GM19238 (cell line): ENCODE data around the gene ZFP69B.

Experiments used
- DNase-seq: peaks from one replicate; pipeline ENCODE4 v3.0.0; 2011; ENCODE audit warnings: low spot score; ENCODE audit not compliant: insufficient read length

ZFP69B gene

DNA sequence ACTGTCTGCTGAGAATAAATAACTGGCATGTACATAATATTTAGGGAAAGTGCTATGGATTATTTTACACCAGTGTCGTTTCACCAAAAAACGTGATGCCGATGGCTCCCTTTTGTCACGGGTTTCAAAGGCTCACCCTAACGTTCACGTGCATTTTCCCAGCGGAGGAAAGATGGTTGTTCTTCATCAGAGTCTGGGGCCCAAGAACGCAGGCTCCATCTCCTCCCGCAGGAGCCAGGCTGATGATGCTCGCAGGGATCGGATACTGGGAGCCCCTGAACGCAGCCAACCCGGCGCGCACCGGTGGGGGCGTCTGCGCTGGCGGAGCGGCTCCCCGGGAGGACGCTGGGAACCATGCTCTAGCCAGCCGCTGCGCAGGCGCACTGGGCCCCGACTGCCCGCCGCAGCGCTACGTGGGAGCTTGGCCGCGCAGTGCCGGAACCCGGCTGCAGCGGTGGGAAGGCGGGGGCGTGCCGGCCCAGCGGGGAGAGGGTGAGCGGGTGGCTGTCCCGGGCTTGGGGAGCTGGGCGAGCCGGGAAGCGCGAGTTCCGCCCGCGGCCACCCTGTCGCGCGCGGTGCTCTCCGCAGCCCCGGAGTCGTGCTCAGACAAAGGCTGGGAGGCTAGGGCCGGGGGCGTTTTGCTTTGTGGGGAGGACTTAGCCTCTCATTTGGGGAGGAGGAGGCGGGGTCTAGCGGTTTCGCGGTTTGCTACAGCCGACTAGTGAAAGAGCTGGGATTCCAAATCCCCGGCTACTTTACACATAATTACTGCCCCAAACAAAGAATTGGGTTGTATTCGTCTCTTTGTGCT, at the start of gene ZFP69B:
TSS of gene ZFP69B (plus strand) at position 793 of the 811 bp plus-strand sequence. CDS start 486 bp downstream, outside the sequence.
- peak; percentile 92 for DNase-seq

DNA sequence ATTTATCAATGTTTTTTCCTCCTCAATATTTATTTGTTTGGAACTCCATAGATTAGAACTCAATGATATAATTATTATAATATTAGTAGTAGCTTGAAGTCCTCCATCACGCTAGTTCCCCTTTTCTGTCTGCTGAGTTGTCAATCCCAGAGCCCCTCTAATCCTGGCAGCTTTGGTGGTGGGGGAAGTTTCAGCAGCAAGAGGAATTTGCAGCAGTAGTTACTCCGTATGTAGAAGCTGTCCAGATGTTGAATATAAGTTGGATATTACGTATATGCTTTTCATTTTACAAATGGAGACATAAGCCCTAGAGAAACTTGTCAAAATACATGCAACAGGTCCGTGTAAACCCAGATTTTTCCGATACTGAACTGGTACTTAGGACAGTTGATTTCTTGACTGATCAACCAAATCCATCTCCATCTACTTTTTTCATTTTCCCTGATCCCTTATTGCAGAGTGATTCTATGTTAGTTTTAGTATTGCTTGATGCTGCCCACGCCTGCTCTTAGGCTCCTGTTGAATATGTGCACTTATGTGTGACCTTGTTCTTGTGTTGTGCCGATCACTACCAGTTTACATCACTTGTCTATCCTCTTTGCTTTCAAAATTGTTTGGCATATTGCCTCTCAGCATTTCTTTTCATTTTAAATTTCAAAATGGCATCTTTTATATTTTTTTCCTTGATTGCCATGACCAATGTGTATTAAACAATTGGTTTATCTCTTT, 48.6 kb upstream of the ZFP69B start:
- no peak for DNase-seq

DNA sequence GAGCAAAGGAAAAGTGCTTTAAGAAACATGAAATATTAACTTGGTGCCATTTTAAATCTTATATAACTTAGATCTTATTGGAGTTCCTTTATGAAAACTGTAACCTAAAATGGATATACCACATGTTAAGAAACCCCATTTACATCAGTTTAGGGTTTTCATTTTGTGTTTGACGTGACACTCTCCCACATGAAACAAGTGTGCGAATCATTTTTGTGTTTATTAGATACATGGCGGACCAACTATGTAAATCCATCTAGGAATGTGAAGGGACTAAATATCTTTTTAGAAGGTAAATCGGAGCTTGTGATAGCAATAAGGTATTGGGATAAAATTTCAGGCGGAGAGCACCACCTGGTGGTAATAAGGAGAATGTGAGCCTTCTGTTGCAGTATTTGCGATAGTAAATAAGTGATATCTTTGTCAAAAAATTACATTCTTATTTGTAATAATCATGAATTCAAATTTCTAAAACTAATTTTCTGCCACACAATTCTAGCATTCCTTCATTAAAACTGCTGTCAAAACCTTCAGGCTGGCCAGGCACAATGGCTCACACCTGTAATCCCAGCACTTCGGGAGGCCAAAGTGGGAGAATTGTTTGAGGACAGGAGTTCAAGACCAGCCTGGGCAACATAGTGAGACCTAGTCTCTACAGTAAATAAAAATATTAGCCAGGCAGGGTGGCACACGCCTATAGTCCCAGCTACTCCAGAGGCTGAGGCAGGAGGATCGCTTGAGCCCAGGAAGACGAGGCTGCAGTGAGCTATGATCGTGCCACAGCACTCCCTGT, 45.4 kb upstream of the ZFP69B start:
- no peak for DNase-seq

DNA sequence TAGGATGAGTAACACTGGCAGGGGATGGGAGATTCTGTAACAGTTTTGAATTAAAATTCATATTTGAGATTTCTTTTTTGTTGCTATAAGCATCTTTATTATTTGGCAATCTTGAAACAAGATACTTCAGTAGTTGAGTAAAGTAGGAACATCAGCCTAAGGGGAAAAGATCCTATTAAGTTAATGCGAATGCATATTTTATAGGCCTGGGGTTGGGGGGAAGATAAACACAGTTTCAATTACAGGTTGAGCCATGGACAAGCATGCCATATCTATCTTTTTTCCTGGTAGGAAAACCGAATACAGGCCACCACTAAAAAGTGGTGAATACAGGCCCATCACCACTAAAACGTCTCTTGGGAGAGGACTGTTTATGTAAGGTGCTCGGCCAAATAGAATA, 44.5 kb upstream of the ZFP69B start:
- no peak for DNase-seq

DNA sequence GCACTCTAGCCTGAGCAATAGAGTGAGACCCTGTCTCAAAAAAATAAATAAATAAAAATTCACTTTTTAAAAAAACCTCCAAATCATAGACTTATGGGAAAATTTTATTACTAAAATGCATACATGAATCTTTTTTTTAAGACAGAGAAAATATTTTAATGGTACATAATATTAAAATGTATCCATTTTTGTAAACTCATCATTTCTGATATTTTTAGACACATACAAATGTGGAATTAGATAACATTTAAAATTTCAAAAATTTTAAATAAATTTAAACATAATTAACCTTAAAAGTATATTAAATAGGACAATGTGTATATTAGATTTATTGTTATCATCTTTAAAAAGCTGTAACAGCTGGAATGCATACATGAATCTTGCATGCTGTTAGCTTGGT, 42.8 kb upstream of the ZFP69B start:
- DNase-seq, result no peak

DNA sequence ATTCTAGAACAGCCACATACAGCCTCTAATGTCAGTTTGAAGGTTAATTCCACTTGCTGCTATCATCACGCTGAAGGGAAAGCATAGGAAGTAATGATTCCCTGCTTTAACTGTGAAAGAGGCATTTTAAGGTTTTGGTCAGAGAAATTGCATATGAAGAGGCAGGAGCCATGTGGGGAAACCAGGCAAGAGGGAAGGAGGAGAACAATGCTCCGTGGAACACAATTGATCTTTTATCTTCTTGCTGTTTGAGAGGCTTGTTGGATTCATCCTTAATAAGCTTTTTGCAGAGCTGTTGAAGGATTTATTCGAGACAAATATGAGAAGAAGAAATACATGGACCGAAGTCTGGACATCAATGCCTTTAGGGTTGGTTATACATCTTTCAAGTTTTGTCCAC, 40.8 kb upstream of the ZFP69B start:
- DNase-seq, result no peak

DNA sequence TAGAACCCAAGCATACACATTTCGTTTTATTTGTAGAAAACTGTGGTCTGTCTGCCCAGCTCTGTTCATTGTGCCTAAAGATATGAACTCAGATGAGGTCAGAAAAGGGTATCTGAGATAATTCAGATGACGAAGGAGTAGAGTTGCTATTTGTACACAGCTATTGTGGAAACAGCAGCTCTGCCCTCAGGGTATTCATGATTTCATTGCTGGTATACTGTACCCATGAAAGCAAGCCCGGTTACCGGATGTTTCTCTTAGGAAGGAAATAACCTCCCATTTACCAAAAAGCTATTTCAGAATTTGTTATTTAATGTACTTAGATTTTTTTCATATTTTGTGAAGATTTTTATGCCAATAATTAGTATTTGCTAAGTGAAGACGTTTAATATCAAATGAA, 39.0 kb upstream of the ZFP69B start:
- DNase-seq, result no peak

DNA sequence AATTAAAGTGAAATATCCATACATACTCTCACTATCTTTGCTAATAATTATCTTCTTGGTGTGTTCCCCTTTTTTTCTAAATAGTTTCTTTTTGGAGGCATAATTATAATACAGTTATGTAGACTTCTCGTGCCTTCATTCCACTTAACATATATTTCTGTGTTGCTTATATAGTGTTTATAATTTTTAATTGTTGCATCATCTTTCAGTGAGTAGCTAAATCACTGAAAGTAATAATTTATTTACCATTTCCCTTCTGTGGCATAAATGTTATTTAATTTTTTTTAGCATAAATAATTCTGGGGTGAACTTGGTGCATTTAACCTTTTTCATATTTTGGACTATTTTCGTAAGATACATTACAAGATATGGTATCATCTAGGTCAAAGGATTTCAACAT, 38.4 kb upstream of the ZFP69B start:
- DNase-seq, result no peak

DNA sequence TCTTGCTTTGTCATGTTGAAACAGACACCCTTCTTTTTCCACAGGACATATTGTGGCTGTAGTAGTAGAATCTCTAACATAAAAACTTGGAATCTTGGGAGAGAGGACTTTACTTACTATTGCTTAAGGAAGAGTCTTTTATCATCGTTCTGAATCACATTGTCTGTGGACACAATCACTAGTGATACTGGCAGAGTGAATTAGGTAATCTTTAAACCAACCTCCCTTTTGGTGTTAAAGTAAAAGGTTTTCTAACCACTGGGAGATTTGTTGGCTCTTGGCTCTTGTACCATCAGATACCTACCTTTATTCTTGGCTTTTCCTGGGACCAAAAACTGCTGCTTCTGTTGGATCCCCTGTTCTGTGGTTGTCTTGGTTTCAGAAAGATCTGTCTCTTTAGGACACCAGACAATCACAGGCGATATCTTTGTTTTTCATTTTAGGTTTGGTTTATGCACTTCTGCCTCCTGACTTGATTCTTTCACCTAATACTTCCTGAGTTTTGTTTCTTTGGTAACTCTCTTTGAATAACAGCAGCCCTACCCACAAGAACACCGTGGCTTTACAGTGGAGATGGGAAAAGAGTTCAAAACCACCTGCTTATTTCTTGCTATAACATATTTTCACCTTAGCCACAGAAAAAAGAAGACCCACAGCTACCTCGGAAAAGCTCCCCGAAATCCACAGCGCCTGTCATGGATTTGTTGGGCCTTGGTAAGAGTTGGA, 36.6 kb upstream of the ZFP69B start:
- no peak for DNase-seq

DNA sequence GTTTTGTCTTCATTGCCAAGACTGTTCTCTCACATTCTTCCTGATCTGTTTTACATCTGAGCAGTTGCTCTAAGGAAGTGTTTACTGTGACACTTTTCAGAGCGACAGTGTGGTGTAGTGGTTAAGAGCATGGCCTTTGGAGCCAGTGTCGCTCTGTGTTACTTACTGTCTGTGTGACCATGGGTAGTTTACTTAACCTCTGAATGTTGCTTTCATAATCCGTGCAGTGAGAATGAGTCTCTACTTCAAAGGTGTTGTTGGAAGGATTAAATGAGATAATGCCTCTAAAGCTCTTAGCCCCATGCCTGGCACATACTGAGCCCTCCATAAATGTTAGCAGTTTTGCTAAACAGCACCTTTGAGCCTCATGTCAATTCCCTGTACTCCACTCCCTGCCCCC, 35.9 kb upstream of the ZFP69B start:
- no peak for DNase-seq

DNA sequence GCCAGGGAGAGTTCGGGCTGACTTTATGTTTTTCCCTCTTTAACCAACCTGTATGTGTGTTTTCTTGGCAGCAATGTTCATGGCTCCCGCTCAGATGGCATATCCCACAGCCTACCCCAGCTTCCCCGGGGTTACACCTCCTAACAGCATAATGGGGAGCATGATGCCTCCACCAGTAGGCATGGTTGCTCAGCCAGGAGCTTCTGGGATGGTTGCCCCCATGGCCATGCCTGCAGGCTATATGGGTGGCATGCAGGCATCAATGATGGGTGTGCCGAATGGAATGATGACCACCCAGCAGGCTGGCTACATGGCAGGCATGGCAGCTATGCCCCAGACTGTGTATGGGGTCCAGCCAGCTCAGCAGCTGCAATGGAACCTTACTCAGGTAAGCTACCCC, 33.6 kb upstream of the ZFP69B start:
- DNase-seq, result no peak

DNA sequence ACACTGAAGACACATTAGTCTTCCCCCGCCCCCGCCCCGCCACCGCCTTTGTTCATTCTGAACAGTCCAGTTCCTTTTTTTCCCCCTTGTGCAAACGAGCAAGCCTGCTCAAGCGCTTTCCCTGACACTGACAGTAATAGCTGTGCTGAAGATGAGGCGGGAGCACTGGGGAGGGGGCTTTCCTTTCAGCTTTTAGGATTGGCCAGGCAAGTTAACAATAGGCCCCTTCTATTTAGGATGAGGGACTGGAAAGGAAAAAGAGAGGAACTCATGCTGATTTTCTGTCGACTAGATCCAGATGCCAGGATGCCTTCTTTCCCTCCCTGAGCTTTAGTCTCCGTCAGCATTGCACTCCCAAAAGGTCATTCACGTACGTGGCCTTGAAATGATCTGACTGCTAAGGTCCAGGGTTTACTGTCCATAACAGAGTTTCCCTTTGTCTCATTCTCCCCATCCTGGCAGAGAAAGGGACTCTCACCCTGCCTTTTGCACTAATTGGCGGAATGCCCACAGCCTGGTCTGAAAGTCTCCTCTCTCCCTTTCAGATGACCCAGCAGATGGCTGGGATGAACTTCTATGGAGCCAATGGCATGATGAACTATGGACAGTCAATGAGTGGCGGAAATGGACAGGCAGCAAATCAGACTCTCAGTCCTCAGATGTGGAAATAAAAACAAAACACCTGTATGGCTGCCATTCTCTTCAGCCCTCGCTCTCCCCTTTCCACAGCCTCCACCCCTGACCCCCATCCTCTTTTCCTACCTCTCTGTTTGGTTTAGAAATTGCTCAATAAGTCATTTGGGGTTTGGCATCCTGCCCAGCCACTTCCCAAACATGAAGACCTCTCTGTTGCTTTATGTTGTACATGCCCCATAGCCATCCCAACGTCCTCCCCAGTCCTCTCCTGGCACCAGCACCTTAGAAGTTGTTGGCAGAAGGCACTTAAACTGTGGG, 28.6 kb upstream of the ZFP69B start:
- no peak for DNase-seq

DNA sequence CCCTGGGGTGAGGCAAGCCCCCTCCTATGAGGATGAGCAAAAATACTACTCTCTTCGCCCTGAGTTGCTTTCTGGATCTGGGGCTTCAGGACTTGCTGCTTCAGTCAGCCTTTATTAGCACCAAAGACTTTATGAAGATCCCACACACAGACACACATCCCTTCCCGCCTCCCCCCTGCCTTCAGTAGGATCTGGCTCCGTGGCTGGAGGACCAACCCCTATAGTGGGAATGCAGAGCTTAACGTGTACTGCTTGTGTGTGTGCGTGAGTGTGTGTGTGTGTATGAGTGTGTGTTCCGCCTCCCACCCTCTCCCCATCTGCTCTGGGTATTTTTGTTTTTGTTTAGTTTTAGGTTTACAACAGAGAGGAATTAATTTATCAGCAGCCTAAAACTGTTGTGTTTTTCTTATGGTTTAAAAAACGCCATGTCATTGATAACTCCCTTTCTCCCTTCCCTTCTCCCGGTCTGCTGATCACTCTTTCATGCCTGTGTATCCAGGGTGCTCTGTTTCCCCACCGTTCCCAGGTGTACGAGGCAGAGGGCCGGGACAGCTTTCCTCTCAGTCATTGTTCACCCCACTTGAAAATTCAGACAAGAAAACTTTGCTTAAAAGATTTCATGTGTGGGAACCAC, 27.5 kb upstream of the ZFP69B start:
- DNase-seq, result no peak

DNA sequence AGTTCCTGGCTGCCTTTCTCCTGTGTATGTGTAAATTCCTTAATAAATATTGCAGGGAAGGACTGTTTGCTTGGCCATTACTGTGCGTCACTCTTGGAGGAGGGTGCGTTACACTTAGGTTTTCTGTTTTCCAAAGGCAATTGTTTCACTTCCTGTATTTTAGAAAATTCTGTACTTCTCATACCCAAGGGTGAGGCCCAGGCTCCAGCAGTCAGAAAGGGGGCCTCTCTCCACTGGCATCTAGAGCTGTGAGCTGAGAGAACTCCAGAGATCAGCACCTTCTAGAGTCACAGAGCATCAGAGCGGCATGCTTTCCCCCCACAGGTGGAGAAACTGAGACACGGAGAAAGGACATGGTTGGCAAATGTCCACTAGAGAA, 27.0 kb upstream of the ZFP69B start:
- no peak for DNase-seq

DNA sequence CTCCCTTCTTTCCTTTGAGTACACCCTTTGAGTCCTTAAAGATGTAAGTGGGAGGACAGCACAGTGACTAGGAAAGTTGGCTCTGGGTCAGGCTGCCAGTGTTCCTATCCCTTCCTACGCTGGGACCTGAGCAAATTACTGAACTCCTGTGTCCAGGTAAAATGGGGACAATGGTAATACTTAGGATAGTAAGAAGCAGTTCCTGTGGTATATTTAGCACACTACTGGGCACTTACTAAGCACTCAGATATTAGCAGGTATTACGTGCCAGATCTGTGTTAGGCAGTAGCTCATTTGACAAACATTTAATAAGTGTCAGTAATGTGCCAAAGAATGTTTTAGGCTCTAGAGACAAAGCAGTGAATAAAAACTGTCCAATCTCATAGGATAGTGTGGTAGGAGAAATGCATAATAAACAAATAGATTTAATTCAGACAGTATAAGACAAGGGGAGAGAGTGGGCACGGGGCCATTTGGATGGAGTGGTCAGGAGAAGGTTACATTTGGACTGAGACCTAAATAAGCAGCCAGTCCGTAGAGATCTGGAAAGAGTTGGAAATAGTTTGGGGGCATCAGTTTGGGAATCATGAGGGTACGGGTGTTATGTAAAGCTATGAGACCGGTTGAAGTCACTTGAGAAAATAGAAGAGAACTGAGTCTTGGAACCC, 26.2 kb upstream of the ZFP69B start:
- DNase-seq, result no peak

DNA sequence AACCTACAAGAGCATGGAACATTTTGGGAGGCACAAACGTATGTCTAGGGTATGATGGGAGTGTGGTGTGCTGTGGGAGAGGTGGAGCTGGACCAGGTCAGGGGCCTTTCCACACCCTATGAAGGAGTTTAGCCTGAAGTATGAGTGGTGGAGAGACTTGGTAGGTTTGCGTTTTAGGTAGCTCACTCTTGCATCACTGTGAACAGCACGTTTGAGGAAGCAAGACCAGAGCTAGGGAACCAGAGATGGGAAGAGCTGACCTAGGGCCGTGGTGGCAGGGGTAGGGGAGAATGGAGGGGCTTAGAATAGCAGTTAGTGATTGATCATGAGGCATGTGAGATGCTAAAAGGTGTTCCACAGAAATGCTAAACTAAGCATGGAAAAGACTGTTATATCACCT, 25.1 kb upstream of the ZFP69B start:
- DNase-seq, result no peak

DNA sequence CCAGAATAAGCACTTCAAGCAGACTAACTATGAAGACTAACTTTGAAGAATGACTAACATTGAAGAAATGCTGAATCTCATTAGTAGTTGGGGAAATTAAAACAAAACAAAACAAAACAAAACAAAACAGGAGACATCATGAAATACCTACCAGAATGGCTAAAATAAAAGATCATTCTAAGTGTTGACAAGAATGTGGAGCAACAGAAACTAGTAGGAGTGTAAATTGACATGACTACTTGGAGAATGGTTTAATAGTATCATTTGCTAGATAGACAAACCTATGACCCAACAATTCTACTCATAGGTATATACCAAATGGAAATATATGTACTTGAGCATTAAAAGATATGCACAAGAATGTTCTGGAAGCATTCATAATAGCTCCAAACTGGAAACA, 18.9 kb upstream of the ZFP69B start:
- DNase-seq, result no peak

DNA sequence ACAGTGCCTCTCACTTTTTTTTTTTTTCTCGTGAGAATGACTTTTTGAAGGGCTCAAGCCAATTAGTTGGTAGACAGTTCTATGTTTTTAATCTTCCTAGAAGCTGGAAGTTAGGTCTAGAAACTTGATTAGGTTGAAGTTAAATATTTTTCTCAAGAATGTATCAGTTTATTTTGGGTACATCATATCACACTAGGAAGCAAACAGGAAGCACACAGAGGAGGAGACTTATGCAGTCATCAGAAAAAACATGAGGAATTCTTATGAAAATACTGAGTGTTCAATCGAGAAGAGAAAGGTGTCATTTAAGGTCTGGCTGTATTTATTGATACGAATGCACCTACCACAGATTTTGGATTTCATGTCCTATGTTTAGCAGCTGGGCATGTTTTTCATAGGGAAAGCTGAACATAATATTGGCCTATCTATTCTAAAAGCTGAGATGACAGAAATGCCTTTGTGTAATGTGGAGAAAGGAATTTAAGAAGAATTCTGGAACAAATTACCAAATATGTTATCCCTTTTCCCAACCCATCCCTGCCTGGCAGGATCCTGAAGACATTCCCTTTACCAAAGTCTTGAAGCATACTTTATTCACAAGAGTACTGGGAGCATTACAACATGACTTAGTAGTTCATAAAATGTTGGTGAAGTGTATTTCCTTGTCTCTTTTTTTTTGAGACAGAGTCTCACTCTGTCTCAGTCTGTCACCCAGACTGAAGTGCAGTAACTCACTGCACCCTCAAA, 17.5 kb upstream of the ZFP69B start:
- DNase-seq, result no peak

DNA sequence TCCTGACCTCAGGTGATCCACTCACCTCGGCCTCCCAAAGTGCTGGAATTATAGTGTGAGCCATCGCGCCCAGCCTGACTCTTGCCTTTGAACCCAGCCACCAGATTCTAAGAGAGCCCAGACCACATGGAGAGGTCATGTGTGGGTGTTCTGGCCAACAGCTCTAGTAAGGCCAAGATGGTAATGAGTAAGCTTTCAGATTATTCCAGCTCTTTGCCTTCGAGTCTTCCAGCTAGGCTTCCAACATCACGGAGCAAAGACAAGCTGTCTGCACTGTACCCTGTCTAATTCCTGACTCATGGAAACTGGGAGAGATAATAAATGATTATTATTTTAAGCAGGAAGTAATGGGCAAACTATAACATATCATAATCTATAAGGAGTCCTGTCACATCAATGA, 14.8 kb upstream of the ZFP69B start:
- DNase-seq, result no peak
